HG02759 (cell line): ENCODE results near the gene DNAJC24.
A peak's percentile ranks its signal among the peaks of the same experiment; 100 is the strongest.
"Not testable (repeated sequence)": the region's sequence is repeated elsewhere in the genome, so short reads cannot be mapped to it uniquely, and the experiment has no call there.

Experiments
- ATAC-seq: cut with Tn5 transposase; IDR thresholded peaks from one replicate; pipeline ENCODE4 v1.9.1; 2021; ENCODE audit warnings: mild to moderate bottlenecking, moderate library complexity; ENCODE audit not compliant: unreplicated experiment

The DNAJC24 gene, protein sequence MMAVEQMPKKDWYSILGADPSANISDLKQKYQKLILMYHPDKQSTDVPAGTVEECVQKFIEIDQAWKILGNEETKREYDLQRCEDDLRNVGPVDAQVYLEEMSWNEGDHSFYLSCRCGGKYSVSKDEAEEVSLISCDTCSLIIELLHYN

DNA sequence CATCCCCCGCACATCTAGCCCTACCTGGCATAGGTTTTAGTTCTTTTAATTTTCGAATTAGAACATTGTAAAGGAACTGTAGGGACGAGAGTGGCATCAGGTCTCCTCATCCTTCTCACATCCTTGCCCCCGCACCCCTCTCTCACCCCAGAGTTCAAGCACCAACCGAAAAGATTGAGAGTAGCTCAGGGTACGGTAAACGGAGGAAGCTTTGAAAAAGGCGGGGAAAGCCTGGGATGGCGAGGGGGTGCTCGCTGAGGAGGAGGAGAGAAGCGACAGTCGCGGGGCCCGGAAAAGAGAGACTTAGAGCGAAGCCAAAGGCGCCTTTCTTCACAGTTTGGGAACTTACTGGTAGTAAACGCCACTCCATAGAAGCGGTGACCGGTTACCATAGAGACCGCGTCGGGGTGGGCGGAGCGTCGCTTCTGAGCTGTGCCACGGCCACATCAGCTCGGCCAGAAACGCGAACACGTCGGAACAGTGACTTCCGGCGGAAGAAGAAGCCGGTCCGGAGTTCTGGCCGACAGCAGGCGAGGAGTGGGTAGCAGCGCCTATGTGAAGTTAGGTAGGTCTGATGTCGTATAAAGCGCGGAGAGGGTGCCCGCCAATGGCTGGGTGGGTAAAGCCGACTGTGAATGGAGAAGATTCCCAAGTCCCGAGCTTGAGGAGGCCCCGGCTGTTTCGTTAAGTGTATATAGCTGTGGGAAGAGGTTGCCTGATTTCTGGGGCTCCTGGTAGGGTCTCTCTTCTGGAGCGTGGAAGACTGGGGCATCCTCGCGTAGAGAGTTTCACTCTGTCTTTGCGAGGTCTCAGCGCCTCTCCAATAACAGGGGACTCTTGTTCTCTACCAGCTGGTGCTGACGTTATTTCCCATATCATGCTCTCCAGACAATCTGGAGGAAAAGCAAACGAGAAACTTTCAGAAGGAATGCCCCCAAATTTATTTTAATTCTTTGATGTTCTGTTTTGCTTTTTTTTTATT is at the start of gene DNAJC24, which contains the start of gene DCDC1:
Gene DNAJC24, plus strand, starts transcription at position 513 of the 982 bp plus-strand sequence. CDS start 889 bp downstream, outside the sequence.
Gene DCDC1, minus strand, starts transcription at position 392 of the 982 bp plus-strand sequence. CDS start 41,459 bp downstream, outside the sequence.
- ATAC-seq = peak; percentile 99

DNA sequence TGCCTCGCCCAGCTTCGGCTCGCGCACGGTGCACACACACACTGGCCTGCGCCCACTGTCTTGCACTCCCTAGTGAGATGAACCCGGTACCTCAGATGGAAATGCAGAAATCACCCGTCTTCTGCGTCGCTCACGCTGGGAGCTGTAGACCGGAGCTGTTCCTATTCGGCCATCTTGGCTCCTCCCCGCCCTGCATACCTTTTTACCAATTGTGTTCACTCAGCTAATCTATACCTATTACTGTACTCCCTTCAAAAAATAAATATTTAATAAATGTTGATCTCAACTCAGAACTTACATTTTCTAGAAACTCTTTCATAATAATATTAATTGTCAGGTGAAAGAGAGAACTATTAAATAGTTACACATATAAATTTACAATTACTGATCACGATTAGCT is 48.2 kb upstream of the DNAJC24 start:
- ATAC-seq = not testable (repeated sequence)

DNA sequence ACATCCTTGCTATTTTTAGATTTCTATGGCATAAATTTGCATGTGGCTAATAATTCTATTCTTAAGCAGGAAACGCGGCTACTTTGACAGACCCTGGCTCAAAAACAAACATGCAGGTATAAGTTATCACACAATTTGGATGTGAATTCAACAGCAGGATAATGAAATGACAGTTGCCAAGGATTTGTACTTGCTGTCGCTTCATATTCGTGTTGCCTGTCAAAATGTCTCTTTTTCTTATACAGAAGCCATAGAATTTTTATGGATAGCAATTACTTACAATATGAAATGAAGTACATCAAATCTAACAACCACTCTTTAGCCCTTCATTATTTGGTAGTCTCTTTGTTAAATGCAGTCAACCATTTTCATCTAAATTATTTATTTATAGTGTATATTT is 46.5 kb upstream of the DNAJC24 start:
- ATAC-seq = no peak

DNA sequence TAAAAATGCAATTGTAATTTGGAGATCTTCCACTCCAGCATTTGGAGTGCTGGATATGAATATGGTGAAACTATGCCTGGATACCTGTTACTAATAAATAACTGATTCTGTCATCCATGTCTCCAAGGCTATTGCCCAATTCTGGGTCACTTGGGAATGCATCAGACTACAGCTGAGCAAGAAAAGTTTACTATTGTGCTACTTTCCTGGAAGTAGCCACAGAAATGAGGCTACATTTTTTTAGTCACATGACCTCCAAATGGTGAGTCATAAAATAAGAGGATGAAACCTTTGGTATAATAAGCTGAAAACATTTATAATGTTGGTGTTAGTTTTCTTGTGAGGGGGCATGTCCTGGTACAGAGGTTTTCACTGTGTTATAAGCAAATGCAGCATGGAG is 44.5 kb upstream of the DNAJC24 start:
- no peak for ATAC-seq

DNA sequence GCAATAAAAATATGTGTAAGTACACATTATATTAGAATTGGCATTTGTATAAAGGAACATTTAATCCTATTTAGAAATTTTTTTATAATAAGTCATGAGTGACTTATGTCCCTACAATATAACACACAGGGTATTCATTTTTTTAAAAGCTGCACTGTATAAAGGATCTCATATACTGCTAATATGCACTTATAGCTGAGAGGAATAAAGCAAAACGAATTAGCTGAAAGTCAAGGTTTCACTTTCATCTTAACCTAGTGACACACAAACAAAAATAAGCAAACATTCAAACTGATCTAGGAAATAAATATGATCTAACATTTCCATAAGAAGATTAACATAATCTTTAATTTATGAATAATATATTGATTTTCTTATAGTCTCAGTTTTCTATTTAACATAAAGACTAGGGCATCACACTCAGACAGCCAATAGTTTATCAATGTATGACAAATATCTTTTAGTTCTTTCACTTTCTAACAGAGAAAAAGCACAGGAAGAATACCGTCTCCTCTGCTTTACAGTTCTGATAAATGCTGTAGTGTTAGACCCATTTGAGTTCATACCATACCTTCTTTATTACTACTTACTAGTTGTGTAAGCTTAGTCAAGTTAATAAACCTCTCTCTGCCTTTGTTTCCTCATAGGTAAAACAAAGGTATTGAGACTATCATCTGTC is 43.1 kb upstream of the DNAJC24 start:
- no peak for ATAC-seq

DNA sequence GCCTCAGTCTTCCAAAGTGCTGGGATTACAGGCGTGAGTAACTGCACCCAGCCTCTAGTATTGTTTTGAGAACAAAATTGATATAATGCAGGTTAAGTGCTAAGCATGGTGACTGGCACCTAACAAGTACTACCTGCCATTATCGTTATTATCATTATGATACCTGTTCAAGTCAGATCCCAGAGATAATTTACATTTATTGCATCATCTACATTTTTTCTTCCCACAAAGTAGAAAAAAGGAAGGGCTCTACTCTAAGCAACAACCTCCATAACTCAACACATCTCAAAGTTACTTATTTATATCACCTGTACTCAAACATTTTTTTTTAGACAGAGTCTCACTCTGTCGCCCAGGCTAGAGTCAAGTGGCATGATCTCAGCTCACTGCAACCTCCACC is 42.2 kb upstream of the DNAJC24 start:
- ATAC-seq = no peak

DNA sequence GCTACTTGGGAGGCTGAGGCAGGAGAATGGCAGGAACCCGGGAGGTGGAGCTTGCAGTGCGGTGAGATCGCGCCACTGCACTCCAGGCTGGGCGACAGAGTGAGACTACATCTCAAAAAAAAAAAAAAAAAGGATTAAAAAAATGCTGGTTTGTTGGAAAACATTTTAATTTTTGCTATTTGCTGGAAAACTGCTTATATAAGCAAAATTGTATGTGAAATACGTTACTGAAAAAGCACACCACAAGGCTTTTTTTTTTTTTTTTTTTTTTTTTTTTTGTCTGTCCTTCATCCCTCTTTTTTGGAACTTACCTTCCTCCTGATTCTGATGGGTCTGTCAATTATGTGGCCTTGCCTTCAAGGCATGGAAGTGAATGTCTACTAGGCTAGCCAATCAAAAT is 41.0 kb upstream of the DNAJC24 start:
- no peak for ATAC-seq

DNA sequence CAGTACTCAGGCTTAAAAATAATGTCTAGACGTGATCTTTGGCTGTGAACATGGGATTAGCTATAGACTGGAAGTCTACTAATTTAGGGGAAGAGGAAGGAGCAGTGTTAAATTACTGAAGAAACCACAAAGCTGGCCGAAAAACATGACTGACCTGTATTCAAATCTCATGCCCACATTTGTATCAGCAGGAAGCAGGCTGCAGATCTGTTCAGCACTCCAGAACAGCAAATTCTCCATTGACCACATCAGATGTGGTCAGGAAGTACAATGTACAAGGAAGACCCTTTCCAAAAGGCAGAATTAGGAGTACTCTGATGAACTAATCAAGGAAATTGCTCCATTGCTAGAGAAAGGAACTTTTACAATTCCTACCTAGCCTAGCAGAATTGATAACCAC is 31.9 kb upstream of the DNAJC24 start:
- no peak for ATAC-seq

DNA sequence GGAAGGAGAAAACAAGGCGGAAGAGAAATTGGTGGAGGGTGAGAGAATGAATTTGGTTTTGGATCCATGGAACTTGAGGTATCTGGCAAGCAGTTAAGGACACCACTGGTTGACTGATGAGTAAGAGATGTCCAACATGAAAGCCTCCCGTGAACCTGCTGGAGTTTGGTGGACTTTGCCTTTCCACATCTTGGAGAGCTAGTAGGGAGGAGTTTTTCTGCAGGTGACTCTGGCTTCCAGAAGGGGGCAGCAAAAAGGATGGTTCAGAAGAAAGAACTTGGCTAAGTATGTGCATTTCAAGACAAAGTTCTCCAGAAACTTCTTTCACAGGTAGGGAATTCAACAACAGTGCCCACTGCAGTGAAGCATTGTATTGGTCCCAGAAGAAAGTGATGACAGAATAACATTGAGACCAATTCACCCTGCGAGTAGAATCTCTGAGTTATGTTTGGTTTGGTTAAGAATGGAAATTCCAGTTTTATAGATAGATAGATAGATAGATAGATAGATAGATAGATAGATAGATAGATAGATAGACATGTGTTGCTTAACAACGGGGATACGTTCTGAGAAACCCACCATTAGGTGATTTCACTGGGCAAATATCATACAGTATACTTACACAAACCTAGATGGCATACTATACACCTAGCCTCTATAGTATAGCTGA is 28.6 kb upstream of the DNAJC24 start:
- ATAC-seq = no peak

DNA sequence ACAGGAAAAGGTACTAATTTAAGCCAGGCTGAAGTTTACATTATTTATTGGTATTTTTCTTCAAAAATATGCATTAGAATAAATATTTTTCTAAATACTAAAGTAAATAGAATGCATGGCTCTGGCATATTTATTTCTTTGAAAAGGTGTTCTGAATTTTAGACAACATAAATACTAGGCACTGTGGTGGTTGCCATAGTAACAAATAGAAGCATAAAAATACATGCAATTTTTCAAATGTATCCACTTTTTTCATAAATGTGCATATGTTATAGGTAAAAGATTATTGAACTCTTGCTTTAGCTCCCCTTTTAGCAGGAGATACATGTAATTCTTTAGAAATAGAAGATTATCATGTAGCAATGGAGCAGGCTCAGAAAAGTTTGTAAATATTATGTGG is 18.5 kb upstream of the DNAJC24 start:
- ATAC-seq = no peak

DNA sequence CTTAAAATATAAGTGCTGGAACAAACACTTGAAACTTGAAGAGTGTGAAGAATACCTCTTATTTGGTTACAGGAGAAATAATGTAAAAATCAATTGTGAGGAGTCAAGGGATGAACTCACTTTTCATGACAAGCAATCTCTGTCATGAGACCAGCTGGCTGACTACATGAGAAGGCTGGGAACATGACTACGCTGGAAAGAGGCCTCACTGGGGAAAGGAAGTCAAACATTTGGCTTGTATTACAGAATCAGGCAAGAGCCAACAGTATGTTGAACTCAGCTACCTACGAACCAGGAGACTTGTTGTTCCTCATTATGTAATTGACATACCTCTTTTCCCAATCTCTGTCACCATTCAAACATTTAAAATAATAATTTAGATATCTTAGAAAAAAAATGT is 14.5 kb upstream of the DNAJC24 start:
- no peak for ATAC-seq

DNA sequence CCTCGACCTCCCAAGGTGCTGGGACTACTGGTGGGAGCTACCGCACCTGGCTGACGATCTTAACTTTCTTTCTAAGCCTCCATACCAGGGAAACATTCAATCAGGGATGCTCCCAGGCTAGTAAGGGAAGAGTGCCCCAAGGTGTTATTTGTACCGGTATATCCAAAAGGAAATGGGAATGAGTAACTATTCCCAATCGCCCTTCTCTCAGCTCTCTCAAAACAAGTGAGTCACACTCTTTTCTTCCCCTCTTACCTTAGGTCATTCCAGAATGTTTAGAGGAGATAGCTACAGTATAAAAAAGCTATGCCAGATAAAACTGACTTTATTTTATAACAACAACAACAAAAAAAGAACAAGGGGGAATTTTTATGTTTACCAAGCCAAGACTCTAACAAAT is 13.8 kb upstream of the DNAJC24 start:
- ATAC-seq = no peak

DNA sequence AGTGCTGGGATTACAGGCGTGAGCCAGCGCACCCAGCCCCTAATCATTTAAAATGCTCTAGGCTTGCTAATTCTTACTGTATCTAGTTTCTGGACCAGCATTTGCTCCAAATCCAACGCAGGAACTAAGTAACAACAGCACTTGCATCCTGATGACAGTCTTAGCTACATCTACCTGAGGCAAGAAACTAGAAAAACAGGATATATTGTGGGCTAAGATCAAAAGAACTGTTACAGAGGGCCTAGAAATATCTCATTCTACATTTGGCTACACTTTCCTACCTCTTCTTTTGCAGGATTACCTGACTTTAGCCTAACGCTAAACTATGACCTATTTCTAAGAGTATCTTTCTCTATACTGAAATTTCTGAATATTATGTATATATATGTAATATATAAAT is 7.9 kb upstream of the DNAJC24 start:
- no peak for ATAC-seq

DNA sequence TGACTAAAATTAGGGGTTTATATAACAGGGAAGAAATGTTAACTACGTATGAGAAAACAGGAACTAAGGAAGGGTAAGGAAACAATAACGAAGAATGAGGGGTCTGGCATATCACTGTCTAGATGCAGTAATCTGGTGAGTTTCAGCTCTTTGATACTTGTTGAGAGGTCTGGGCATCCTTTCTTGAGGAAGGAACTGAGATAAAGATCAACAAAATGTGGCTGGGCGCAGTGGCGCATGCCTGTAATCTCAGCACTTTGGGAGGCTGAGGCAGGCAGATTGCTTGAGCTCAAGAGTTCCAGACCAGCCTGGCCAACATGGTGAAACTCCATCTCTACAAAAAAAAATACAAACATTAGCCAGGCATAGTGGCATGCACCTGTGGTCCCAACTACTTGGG is 2.9 kb upstream of the DNAJC24 start:
- no peak for ATAC-seq

DNA sequence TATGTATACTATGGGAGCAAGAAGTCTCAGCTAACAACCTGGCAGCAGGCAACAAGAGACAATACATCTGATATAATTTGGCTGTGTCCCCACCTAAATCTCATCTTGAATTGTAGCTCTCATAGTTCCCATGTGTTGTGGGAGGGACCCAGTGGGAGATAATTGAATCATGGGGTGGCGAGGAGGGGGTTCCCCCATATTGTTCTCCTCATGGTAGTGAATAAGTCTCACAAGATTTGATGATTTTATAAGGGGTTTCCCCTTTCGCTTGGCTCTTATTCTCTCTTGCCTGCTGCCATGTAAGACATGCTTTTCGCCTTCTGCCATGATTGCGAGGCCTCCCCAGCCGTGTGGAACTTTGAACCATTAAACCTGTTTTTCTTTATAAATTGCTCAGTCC is 6.2 kb downstream of the DNAJC24 start:
- no peak for ATAC-seq

DNA sequence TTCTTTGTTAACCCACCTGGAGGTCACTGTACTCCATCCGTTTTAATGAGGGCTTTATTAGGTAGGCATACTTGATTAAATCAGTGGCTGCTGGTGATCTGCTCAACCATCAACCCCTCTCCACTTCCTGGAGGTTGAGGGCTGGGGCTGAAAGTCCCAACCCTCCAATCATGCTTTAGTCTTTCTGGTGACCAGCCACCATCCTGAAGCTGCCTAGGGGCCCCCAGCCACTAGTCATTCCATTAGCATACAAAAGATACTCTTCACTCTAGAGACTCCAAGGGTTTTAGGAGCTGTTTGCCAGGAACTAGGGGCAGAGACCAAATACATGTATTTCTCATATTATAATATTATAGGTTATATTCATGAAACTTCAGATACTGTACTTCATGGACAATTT is 13.5 kb downstream of the DNAJC24 start:
- ATAC-seq = no peak

DNA sequence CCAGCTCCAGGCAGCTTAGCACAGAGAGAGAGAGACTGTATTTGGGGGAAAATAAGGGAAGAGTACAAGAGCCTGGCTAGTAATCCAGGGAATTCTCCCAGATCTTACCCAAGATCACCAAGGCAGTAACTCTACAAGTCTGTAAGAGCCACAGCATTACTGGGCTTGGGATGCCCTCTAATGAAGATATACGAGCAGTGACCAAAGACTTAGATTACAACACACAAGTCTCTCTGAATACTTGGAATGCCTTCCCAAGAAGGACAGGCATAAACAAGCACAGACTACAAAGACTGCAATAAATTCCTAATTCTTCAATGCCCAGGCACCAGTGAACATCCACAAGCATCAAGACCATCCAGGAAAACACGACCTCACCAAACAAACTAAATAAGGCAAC is 17.7 kb downstream of the DNAJC24 start:
- no peak for ATAC-seq

DNA sequence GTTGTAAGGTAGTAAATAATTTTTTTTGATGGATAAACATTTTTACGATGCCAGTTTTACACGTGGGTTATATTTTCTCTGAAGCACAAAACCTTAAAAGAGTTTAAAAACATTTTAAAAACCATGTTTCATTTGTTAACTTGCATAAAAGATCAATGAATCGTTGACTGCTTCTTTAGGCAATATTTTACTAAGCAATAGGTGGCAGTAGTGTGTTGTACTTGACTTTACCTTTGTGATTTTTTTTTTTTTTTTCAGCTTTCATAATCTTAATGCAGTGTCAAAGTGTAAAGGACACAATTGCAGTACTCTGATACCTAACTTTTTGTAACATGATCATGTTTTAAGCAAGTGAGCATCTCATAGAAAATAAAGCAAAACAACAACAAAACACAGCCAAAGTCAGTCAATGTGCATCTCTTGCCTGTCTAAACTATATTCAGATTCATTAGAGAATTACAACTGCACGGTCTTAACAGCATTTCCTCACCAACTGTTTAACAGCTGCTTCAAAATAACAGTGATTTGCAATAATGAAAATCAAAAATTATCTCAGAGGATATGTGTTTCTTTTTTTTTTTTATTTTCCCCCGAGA is 27.7 kb downstream of the DNAJC24 start:
- ATAC-seq = no peak

DNA sequence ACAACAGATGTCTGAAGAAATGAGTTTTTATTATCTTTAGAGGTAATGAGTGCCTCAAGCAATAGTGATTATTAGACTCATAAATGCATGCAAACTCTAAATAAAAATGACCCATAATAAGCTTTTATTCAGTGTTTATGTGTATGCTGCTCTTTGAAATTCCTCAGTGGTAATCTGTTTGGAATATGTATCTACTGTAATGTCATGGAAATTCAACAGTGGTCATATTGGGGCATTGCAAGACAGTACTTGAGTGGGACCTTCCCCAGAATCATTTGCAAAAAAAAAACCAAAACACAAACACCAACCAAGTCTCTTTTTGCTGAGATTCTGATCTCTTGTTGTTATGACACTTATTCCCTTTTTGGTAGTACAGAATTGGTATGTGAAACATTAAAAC is 35.0 kb downstream of the DNAJC24 start:
- no peak for ATAC-seq

DNA sequence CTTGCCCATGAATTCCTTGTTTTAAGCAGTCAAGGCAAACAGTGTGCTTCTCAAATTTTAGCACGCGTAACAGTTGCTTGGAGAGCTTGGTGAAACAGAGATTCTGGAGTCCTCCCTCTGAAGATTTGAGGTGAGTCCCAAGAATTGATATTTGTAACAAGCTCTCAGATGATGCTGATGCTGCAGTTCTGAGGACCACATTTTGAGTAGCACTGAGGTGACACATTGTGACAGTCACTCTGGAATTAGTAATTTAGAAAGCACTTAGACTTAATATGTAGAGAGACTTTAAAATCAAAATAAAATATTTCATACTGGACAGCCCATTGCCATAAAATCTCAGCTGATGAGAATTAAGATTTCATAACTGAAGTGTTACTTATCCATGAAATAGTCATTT is 38.5 kb downstream of the DNAJC24 start:
- ATAC-seq = no peak

DNA sequence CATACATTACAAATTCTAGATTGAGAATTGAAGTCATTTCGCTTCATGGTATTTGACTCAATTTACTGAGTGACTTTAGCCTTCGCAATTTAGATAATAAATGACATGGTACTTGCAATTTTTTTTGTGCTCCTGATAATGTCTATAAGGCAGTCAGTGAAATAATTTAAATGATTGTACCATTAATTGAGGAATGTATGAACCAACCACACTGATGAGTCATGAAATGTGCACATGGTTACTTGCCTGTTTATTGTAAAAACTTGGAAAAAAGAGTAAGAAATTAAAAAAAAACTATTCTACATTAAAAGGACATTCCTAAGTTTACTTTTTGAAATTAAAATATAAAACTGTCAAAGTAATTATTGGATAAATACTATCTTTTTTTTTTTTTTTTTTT is 43.3 kb downstream of the DNAJC24 start:
- ATAC-seq = no peak
